RPMI8226 (cell line): ENCODE measurements around the gene SYT17.
"Not testable (repeated sequence)": the region's sequence is repeated elsewhere in the genome, so short reads cannot be mapped to it uniquely, and the experiment has no call there.

Source experiments
- DNase-seq: peaks from one replicate; pipeline ENCODE4 v3.0.0-alpha.2; 2015

SYT17 gene

DNA sequence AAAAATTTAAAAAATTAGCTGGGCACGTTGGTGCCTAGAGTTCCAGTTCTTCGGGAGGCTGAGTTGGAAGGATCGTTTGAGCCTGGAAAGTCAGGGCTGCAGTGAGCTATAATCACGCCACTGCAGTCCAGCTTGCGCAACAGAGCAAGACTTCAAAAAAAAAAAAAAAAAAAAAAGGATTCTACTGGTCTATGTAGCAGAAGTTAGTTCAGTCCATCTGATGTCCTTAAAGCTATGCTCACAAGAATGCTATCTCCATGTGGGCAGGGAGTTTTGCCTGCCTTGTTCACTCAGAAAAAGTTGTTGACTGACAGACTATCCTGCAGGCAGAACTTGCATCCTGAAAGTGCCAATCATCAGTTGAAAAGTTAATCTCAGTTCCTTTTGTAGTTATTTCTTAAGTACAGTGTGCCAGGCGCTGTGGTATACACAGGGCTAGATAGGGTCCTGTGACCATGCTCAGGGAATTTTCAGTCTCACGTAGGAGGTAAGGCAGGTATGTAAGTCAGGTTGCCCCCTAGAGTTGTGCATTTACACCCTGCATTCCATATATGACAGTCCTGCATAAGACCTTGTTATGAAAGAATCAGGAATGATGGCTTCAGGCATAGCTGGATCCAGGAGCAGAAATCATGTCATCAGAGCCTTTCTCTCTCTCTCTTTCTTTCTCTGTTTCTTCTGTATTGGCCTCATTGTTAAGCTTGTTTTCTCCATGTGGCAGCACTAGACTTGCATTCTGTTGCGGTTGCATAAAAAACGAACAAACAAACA is 7.6 kb downstream of the SYT17 start:
- DNase-seq: no peak

DNA sequence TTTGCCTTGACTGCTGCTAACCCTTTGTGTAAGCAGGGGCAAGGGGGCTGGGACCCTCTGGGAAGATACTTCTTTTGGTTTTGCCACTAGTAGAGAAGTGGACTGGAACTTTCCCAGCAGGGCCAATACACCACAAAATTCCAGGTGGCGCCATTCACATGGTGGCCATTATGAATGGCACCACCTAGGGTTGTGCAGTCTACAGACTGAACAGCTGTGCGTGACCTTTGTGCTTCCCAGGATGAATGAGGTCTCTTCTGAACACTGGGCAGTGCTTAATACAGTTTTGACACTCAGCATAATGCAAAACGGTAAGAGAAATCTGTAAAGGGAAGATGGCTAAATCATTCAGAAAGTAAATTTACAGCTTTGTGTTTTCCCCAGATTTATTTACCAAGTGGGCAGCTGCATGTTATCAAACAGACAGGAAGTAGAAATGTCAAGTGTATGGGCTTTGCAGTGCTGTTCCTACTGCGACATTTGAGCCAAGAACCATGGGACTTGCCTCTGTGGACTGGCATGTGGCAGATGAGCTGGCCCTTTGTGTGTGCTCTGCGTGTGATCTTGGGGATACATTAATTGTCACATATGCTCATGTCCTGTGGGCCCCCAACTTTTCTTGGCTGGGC is 9.2 kb downstream of the SYT17 start:
- peak; percentile 24 for DNase-seq

DNA sequence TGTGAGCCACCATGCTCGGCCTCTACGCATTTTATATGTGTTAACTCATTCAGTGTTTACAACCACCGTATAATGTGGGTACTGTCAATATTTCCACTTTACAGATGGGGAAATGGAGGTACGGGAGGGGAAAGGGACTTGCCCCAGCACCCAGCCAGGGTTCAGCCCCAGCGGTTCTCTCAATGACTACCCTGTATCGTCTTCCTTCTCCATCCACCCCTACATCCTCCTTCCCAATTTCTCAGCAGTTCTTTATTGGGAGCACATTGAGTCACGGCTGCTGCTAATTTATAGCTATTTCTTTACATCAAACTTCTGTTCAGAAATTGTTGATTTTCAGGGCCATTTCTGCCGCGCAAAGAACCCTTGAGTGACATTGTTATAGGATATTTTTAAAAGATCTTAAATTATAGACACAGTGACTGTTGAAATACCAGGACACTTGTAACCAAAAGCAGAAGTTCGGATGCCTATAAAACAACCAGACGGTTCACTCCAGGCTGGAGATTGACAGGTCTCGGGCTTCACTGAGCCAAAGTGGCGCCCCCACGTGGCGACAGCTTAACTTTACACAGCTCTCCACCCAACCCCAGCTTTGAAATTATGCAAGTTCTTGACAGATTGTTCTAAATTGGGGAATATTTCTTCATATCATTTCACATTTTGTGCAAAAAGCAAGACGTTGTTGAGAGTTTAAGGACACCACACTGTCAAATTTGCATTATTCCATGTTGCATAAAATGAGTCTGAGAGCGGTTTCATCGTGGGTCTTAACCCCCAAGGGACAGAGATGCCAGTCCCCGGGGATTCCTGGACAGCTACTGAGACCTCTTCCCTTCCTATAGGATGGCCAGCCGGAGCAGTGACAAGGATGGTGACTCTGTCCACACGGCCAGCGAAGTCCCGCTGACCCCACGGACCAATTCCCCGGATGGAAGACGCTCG is 11.8 kb downstream of the SYT17 start:
- DNase-seq: peak; percentile 77

DNA sequence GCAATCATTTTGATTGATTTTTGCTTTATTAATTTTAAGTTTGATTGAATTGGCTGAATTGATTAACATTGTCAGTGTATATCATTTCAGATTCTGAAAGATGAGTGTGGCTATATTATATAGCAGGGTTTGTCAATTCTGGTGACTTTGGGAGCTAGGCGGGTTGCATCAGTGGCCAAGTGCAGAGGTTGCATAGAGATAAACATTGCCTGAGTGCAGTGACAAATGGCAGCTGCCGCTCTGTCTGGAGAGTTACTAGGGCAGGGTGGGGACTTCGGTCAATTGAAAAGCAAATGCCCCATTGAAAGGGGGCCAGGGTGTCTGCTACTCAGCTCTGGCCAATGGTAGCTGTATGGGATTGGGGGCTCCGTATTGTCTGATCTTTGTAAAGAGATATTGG is 12.7 kb downstream of the SYT17 start:
- DNase-seq: no peak

DNA sequence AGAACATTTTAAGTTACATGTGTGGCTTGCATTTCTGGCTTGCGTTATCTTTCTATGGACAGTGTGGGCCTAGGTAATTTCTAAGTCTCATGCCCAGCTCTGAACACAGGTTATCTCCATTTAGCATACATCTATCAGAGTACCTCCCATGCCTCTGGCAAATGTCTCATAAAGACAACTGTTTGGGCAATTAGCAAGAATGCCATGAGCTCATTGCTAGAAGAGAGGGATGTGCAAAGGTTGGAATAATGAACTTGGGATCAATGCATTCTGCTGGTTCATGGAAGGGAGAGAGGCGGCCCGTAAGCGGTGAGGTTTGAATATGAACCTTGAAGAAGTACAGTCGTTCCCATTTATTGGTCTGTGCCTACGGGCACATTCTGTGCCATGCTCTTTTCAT is 14.4 kb downstream of the SYT17 start:
- no peak for DNase-seq

DNA sequence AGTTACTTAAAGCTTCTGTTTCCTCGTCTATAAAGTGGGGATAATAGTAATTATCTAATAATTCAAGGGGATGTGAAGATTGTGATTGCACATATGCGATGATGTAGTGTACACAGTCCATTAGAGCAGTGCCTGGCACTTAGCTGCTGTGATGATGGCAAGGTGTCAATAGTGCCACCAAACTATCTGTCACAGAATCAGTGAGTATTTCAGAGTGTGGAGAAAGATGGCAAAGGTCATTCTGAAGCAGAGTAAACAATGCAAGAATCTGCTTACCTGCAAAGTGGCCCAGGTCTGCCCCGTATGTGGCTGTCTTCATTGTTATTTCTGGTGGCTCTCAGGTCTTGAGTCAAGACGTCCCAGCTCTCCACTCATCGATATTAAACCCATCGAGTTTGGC is 15.1 kb downstream of the SYT17 start:
- no peak for DNase-seq

DNA sequence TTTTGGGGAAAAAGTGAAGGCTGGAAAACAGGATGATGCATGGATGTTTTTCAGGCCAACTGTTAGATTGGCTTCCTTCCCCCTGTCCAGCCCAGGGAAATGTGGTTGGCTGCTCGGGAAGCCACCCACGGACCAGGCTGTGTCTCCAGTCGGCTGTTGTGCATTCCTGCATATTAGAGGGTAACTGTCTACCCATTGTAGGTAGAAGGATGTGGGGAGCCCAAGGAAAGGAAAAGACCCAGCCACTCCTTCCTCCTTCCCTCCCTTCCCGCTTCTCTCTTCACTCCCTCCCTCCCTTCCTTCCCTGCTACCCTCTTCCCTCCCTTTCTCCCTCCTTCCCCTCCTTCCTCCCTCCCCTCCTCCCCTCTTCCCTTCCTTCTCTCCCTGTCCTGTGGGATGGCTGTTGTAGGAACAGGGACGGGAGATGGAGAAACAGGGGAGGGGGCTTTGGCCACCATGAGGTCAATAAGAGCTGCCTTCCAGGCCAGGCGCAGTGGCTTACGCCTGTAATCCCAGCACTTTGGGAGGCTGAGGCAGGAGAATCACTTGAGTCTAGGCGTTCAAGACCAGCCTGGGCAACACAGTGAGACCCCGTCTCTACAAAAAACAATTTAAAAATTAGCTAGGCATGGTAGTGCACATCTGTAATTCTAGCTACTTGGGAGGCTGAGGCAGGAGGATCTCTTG is 16.9 kb downstream of the SYT17 start:
- DNase-seq: no peak

DNA sequence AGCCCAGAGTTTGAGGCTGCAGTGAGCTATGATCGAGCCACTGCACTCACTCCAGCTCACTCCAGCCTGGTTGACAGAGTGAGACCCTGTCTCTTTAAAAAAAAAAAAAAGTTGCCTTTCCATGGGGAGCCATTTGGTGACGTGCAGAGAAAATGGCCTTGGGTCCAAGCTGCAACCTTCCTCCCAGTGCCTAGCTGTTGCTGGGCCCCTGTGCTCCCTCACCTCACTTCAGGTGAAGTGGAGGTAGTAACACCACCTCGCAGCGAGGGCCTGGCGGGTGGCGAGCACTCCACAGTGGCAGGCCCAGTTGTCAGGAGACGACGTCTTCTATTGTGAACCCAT is 17.4 kb downstream of the SYT17 start:
- no peak for DNase-seq

DNA sequence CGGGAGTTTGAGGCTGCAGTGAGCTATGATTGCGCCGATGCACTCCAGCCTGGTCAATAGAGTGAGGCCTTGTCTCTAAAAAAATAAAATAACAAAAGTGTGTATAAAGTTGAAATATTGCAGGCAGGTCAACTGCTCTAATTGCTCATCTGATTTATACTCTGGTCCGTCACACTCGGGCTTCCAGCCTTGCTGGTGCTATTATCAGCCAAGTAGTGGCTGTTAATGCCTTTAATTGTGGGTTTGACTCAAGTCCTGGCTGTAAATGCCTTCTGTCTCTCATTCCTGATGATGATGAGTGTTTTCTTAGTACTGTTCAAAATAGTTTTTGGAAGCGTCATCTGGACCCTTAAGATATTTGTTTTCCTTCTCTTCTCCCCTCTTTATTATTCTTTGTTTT is 18.4 kb downstream of the SYT17 start:
- no peak for DNase-seq

DNA sequence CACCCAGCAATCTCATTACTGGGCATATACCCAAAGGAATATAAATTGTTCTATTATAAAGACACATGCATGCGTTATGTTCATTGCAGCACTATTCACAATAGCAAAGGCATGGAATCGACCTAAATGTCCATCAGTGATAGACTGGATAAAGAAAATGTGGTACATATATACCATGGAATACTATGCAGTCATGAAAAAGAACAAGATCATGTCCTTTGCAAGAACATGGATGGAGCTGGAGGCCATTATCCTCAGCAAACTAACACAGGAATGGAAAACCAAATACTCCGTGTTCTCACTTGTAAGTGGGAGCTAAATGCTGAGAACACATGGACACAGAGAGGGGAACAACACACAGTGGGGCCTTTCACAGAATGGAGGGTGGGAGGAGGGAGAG is 19.9 kb downstream of the SYT17 start:
- not testable (repeated sequence) for DNase-seq

DNA sequence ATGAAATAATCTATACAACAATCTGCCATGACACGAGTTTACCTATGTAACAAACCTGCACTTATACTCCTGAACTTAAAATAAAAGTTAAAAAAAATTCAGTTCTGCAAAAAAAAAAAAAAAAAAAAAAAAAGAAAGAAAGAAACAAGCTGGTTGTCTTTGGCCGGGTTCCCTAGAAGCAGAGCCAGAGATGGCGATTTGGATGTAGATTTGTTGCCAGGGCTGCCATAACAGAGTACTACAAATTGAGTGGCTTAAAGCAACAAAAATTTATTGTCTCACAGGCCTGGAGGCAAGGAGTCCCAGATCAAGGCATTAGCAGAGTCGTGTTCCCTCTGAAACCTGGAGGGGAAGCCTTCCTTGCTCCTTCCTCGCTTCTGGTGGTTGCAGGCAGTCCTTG is 20.4 kb downstream of the SYT17 start:
- DNase-seq: no peak

DNA sequence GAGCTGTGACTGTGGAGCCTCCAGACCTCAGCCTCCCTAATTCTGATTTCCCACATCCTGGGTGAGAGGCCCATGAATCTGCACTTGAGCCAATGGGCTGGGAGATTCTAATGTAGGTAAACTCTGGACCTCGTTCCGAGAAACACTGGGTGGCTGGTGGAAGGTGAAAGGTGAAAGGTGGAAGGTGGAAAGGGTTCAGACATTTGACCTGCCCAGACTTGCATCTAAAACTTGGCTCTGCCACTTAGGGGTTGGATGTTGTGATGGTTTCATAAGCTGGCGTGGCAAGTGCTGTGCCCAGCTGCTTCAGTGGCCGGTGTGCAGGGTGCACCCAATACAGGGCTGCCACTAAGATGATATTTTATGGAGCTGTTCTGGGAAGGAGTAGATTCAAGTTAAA is 24.8 kb downstream of the SYT17 start:
- no peak for DNase-seq

DNA sequence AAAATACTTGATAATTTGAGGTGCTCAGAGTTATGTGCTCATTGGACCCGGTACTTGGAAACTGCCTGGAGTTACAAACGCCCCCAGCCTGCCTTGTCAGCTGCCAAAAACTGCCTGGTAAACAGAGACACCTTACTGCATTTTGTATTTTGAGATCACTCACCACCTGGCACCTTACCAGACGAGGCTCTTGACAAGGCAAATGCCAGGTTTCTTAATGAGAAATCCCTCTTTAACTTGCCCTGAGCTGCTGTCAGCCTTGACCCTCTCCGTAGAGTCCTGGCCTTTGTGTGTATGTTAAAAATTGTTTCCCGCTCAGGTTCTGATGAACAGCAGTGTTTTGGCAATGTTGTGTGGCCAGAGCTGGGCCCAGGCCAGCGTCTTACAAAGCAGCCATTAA is 28.8 kb downstream of the SYT17 start:
- DNase-seq: peak; percentile 66

DNA sequence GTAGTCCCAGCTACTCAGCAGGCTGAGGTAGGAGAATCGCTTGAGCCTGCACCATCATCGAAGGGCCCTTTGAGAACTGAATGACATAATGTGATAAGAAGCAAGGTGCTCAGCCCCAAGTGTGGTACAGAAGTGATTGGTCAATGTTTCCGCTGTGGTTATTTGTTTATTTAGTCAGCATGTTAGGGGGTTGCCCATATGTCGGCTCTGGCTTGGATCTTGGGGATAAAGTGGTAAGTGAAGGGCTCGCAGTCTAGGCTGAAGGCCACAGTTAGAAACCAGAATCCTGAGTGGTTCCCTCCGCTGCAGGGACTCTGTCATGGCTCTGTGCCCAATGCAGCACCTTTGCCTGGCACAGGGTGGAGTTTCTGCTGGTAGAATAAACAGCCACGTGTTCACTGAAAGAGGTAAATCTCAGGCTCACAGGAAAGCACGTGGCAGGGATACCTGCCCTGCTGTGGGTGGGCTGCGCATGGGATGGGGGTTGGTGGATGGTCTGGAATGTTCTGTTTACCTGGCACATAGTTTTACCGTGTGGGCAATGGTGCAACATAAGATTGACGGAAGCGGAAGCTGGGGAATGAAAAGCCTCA is 35.4 kb downstream of the SYT17 start:
- DNase-seq: peak; percentile 78

DNA sequence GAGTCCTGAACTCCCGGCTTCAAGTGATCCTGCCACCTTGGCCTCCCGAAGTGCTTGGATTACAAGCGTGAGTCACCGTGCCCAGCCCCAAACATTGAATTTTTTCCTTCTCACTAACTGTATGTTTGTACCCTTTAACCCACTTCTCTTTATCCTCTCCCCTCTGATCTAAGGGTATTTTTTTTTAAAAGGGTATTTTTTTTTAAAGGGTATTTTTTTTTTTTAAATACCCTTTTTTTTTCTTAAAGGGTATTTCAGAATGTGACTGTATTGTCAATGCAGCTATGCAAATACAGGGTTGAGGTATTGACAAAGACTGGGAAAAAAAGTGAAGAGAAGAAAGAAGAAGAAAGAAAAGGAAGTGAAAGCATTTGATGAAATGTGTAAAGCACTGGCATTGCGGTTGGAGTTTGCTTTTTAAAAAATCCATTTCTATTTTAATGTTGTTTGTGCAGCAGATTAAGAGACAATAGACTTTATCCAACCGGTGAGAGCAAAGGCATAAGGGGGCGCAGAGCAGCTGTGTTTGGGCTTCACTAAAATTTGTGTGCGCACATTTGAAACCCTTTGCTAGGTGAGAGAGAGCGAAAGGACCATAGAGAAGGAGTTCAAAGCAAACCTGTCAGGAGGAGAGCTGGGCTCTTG is 42.4 kb downstream of the SYT17 start:
- DNase-seq: peak; percentile 79

DNA sequence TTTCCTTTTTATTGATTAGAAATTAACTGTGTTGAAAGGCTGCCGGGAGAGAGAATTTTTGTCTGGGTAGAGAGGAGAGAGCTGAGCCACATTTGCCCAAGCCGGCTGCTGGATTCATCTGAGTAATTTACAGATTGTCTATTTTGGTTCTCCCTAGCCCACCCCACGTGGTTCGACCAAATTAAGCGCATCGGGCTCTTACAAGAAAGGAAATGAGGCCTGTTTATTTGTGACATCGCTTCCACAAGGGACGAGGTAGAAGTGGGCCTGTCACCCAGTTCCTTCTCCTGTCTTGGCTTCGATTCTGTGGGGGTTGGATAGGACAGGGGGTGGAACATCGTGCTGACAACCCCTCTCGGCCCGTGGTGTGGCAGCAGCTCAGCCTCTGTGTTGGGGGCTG is 42.9 kb downstream of the SYT17 start:
- DNase-seq: peak; percentile 48

DNA sequence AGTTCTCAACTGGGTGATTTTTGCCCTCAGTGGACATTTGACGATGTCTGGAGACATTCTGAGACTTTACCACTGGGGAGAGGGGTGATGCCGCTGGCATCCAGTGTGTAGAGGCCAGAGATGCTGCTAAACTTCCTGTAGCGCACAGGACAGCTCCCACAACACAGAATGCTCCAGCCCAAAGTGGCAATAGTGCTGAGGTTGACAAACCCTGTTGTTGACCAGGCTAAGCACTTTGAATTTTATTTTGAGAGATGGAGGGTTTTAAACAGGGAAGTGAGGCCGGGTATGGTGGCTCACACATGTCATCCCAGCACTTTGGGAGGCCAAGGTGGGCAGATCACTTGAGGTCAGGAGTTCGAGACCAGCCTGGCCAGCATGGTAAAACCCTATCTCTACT is 44.0 kb downstream of the SYT17 start:
- DNase-seq: peak; percentile 21

DNA sequence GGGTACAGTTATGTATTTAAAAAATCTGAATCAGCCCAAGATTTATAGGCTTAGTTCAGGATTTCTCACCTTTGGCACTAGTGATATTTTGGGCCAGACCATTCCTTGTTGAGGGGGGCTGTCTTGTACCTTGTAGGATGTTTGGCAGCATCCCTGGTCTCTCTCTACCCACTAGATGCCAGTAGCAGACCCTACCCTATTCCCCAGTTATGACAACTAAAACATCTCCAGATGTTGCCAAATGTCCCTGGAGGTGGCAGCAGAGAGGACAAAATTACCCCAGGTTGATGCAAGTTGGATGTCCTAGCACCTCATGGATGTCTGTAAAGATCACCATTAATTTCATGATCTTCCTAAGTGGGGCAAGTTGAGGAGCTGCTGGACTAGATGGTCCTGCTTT is 45.8 kb downstream of the SYT17 start:
- peak; percentile 35 for DNase-seq

DNA sequence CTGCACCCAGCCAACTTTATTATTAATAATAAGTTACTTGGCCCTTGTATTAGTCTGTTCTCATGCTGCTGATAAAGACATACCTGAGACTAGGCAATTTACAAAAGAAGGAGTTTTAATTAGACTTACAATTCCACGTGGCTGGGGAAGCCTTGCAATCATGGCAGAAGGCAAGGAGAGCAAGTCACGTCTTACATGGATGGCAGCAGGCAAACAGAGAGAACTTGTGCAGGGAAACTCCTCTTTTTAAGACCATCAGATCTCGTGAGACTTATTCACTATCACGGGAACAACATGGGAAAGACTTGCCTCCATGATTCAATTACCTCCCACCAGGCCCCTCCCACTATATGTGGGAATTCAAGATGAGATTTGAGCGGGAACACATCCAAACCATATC is 47.7 kb downstream of the SYT17 start:
- DNase-seq: no peak

DNA sequence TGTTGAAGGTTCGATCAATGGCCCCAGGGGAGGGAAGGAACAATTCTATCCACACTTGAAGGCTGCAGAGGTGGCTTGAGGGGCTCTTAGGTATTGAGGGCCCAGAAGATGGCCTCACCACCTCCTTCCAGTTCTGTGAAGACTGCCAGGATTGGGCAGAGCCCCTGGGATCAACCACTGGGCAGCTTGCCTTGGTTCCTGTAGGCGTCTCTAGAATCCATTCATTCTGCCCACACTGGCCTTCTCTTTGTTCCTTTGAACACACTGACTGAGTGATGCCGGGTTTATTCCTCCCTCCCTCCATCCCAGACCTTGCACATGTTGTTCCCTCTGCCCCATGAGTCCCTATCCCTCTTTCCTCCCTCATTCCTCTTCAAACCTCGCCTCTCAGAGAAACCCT is 50.5 kb downstream of the SYT17 start:
- DNase-seq: no peak

DNA sequence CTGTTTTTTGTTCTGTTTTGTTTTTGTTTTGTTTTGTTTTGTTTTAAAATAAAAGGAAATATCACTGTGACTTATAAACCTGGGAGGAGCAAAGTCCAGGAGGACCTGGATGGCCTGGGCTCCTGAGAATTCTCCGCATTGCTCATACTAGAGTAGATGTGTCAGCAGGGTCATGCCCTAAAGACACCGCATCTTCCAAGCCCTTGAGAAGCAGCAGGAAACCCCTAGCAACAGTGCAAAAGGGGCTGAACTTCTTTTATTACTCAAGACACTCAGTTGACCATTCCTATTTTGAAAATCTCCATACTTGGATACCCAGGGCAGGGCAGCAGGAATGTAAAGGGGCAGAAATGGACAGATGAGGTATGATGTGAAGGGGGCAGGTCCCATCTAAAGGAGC is 51.8 kb downstream of the SYT17 start:
- no peak for DNase-seq
